Hematopoietic multipotent progenitor cell treated with erythropoietin and hydrocortisone succinate and interleukin-3 and kit ligand, for 17 days (in vitro differentiated cells): ENCODE data around the gene KIF20B.
"Not testable (repeated sequence)": the region's sequence is repeated elsewhere in the genome, so short reads cannot be mapped to it uniquely, and the experiment has no call there.

ENCODE experiments used
- DNase-seq: peaks from one replicate; pipeline ENCODE4 v3.0.0-alpha.2; 2015; ENCODE audit warnings: low spot score

The KIF20B gene

DNA sequence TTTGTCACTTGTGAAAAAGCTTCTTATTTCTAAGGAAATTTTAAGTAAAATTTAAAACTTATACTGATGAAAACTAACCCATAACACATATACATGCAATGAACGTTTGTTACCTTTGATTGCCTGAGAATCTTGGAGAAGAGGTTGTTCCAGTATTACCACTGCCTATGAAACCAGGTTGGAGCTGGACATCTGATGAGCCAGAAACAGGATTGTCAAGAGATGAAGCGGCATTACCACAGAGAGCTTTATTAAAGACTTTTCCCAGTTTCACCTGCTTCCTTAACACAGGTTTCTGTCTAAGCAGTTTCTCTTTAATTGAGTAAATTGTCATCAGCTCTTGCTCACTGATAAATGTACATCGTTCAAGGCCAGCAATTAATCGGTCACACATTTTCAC lies 9.0 kb upstream of the KIF20B start:
- DNase-seq, result no peak

DNA sequence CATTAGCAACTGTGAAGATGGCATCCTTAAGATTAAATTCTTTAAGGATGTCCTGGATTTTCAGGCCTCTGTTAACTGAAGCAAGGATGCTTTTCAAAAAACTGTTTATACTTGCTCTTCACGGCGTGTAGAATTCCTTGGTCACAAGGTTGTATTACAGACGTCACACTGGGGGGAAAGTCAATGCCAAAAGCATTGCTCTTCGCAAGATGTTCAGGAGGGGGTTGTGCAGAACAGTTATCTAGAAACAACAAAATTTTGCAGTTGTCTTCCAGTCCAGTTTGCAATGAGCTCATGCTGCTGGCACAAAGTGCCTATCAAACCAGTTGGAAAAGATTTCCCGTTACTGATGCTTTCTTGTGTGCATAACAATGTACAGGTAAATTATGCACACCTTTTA lies 8.2 kb upstream of the KIF20B start:
- no peak for DNase-seq

DNA sequence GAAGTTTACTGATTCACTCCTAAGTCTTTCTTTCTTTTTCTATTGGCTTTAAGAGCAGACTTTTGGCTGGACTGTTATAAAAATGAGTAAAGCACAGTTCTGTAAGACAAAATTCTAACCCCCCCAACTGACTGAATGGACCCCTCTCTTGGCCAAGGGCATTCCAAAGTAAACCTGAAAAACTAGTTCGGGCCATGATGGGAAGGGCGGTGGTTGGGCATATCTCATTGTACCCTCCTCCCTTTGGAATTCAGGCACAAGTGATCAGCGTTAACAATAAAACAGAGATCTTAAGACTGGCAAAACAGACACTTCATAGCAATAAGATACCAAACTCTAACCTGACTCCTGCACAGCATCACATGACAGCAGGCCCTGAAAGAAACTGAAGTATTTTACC lies 6.1 kb upstream of the KIF20B start:
- no peak for DNase-seq

DNA sequence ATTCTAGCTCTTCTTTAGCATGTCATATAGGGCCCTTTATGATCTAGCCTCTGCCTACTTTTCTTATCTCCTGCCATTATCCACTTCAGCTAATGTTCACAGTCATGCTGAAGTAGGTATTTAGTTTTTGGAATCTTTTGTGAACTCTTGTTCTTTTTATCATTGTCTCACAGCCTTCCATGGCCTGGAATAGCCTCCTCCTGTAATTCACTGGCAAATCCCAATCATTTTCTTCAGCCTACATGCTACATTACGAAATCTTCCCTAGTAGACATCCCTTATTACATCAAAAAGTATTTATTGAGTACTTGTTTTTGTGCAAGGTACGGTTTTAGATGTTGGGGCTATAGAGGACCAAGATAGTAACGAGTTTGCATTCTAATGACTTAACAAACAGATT lies 3.4 kb upstream of the KIF20B start:
- no peak for DNase-seq

DNA sequence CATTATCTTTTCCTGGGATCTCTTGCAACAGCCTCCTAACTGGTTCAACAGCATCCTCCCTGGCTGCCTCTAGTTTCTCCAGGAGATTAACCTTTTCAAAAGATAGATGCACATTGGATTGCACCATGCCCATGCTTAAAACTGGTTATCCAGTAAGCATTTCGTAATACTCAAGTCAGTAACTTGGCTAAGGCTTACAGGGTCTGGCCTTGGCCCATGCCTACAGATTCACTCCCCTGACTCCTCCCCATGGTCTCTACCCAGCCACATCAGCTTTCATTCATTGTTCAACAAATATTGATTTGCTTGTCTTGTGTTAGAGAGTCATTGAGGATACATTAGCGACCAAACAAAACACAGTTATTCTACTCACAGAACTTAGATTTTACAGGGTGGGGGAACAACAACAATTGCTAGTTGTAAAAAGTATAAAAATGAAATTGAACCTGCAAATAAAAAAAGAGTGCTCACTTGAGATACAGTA lies 1.8 kb upstream of the KIF20B start:
- DNase-seq, result no peak

DNA sequence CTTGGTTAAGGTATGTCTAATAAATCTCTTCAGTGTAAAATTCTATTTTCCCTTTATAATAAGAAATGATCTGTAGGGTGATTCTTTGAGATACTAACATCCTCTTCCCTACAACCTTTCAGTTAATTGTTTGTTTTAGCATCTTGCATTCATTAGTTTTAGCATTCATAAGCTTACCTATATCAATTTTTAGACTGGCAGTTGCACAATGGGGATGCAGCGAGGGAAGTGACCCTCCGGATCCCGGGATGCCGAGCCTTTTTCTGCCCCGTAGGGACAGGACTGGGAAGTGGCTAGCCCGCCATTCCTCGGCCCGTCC lies 508 bp upstream of the KIF20B start:
- DNase-seq, result no peak

DNA sequence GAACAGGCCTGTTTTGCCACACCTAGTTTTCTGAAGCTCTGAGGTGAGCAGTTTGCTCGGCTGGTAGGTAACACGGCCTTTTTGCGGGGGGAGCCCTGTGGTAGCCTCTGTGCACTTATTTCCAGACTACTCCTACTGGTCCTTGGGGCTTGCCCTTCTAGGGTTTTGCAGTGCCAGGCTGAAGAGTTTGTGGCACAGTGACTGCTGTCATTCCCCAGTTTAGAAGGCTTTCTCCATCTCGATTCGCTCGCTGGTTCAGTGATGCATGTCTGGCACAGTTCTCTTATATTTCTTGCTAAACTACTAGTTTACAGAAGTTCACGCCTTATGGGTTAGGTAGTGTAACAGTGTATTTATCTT lies 711 bp downstream of the KIF20B start:
- DNase-seq, result peak; percentile 14

DNA sequence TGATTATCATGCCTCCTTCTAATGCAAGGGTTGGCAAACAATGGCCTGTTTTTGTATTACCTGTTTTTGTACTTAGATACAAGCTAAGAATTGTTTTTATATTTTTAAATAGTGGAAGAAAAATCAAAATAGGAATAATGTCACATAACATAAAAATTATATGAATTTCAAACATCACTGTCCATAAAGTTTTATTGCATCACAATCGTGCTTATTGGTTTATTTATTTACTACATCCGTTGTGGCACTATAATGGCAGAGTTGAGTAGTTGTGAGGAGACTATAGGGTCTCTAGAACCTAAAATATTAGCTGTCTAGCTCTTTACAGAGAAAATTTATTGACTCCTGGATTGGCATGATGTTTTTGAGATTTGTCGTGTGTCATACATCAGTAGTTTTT lies 4.1 kb downstream of the KIF20B start:
- no peak for DNase-seq

DNA sequence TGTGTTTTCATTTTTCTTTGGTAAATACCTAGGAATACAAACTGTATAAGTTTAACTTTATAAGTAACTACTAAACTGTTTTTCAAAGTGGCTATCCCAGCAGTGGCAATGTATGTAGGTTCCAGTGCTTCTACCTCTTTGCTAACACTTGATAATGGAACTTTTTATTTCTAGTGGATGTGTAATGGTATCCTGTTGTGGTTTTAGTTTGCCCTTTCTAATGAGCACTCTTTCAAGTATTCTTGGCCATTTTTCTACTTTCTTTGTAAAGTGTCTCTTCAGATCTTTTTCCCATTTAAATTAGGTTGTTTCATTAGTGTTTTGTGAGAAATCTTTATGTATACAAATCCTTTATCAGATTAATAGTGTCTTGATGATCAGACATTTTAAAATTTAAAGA lies 4.6 kb downstream of the KIF20B start:
- DNase-seq, result no peak

DNA sequence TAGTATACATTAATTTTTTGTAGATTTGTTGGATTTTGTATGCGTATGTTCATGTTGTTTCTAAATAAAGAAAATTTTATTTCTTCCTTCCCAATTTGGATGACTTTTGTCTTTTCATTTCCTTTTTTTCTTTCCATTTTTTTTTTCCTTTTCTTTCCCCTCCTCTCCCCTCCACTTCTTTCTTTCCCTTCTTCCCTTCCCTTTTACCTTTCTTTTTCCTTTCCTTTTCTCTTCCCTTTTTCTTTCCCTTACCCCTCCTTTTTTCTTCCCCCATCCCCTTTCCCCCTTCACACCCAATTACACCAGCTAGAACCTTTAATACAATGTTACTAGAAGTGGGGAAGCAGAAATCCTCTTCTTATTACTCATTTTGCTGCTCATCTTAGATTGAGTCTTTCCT lies 6.0 kb downstream of the KIF20B start:
- no peak for DNase-seq

DNA sequence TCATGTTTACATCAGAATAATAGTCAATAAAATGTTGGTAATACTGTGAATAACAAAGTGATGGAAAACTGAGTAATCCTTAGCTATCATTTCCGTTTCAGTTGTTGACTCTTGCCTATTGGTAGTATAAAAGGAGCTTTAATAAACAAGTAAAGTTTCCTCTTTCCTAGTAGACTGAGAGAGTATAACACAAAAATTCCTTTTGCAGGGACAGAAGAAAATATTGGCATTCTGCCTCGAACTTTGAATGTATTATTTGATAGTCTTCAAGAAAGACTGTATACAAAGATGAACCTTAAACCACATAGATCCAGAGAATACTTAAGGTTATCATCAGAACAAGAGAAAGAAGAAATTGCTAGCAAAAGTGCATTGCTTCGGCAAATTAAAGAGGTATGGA lies 9.4 kb downstream of the KIF20B start:
- no peak for DNase-seq

DNA sequence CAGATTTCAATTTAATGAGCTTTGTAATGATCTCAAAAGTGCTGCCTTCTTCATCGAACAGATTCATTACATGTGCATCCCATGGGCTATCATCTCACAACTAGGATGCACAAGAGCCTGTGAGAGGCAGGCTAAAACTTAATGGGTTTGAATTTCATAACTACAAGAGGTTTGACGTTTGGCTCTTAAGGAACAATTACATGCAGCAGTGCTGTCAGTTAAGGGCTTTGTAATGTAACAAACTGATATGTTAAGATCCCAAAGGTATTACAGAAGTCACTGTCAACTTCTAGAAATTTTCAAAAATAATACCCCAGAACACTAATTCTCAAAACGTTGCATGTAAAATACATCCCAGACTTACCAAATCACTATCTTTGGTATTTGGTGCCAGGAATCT lies 33.2 kb downstream of the KIF20B start:
- no peak for DNase-seq

DNA sequence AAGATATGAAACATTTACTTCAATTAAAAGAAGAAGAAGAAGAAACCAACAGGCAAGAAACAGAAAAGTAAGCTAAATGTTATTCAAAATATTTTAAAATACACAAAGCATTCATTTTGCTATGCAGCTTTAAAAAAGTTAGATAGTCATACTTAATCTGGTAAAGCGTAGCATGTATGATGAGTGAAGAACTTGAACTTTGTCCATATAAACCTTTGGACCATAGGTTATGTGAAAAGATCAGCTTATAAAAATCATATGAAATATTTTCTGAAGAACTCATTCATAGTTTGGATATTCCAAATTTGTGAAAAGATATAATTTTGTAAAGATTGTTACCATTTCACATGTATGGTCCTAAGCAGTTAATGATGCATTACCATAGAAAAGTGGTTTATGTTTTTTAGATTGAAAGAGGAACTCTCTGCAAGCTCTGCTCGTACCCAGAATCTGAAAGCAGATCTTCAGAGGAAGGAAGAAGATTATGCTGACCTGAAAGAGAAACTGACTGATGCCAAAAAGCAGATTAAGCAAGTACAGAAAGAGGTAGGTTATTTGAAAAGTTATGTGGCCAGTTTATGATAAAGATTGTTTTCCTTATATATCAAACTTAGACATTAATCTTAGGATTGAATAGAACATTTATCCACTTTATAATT lies 37.3 kb downstream of the KIF20B start:
- no peak for DNase-seq

DNA sequence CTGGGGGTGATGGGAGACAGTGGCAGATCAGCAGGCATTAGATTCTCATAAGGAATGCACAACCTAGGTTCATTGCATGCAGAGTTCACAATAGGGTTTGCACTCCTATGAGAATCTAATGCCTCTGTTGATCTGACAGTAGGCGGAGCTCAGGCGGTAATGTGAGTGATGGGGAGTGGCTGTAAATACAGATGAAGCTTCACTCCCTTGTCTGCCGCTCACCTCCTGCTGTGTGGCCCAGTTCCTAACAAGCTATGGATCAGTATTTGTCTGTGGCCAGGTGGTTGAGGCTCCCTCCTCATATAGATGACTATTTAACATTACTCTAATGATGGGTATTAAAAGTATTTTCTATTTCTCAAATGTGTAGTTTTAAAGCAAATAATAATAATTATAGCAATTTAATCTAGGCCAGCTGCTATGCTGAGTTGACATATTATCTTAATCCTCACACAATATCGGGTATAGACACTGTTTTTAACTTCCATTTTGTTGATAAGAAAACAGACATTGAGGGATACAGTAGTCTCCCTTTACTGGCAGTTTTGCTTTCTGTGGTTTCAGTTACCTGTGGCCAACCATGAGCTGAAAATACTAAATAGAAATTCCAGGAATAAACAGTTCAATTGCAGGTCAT lies 39.9 kb downstream of the KIF20B start:
- DNase-seq, result no peak

DNA sequence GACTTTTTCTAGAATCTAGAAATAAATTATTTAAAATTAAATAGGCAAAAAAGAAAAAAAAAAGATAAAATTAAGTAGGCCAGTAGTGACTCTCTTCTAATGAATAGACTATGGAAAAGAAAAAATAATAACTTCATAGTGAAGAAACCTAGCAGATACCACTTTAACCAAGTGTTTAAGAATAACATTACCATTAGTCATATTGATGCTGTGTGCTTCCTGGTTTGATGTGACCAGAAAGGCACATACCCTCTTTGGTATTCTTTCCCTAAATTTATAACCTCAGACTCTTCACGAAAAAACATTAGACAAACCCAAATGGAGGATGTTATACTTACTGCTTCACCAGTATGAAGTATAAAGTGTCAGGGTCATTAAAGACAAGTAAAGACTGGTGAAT lies 42.6 kb downstream of the KIF20B start:
- DNase-seq, result no peak

DNA sequence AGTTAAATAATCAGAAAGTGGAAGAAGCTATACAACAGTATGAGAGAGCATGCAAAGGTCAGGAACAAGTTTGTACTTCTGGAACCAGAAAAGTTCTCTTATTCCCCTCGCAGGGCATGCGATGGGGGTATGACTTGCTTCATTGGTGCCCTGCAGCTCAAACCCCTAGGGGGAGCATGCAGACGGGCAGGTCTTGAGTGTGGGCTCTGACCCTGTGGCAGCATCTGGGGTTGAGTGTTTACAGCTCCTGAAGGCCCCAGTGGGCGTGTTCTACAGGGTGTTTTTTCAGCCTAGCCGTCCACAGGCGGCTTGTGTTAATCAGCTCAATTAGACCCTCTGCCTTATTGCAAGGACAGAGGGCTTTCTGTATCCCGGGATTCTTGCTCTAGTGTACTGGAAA lies 44.5 kb downstream of the KIF20B start:
- no peak for DNase-seq

DNA sequence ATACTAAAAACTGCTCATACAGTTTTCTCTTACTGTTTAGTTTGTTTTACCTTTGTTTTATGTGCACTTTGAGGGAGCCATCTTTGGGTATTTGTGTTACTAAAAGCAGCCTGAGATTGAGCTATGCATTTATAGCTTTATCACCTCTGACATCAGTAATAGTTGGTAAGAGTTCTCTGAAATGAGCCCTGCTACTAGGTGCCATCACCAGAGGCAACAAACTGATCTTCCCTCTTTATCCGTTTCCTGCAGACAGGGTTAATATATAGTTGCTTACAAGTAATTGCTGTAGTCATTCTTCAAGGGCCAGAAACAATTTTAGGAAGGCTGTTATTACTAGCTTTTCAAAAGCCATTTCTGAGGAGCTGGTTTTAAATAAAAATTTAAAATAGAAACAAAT lies 49.1 kb downstream of the KIF20B start:
- DNase-seq, result no peak

DNA sequence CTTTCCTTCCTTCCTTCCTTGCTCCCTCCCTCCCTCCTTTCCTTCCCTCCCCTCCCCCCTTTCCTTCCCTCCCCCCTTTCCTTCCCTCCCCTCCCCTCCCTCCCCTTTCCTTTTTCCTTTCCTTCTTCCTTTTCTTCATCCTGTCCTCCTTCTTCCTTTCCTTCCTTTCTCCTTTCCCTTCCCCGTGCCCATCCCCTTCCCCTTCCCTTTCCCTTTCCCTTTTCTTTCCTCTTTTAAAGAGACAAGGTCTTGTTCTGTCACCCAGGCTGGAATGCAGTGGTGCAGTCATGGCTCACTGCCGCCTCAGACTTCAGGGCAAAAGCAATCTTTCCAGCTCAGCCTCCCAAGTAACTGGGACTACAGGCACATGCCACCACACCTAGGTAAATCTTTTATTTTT lies 54.0 kb downstream of the KIF20B start:
- no peak for DNase-seq

DNA sequence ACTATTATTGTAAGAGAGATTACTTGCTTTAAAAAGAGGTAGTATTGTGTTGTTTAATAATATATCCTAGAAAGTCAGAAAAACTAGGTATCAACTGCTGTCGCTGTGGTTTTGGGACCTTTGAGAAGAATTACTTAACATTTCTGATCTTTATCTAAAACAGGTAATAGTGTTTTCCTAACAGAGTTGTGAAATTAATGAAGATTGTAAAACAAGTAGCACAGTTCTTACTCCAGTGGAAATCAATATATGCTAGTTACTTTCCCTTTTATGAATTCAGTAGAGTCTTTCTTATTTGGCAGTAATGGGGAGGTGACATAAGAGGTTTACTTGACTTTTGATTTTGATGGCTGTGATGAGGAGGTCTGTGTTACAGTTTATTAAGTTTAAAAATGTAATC lies 58.1 kb downstream of the KIF20B start:
- no peak for DNase-seq

DNA sequence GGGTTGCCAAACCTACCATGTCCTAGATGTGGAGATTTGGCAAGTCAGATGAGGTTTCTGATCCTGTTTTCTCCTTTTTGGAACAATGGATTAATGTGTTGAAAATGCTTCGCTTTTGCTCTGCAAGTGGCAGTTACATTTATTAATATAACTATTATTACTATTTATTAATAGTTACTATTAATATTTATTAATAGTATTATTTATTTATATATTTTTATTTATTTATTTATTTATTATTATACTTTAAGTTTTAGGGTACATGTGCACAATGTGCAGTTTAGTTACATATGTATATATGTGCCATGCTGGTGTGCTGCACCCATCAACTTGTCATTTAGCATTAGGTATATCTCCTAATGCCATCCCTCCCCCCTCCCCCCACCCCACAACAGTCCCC lies 62.3 kb downstream of the KIF20B start:
- DNase-seq, result not testable (repeated sequence)

DNA sequence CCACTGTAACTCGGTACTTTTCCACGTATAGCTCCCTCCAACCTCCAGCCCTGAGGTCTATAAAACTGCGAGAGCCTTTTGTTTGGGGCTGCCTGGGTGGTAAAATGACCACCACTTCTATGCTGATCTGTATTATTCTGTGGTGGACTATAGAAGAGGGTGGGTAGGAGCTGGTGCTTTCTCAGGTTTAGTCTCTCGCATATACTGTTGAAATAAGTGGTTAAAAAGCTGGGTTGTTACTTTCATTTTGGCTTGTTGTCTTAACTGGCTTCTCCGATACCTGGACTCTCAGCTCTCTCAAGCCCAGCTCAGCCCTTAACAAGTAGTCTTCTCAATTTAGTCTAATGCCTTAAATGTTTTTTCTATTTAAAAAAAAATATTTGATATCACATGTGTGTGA lies 70.3 kb downstream of the KIF20B start:
- DNase-seq, result no peak

DNA sequence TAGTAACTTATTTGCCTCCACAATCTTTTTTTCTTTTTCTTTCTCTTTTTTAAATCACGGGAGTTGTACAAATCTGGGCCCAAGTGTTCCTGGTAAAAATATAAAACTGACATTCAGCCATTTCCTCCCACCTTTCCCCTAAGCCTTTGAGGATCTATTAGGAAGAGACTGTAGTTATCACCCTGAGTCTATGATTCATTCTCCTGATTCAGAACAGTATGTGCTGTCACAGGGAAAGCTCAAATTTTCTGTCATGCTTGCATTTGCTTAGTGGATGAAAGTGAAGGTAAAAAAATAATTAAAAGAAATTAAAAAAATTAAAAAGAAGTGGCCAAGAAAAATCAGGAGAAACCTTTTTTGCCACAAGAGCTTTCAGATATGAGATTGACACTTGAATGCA lies 71.7 kb downstream of the KIF20B start:
- no peak for DNase-seq

DNA sequence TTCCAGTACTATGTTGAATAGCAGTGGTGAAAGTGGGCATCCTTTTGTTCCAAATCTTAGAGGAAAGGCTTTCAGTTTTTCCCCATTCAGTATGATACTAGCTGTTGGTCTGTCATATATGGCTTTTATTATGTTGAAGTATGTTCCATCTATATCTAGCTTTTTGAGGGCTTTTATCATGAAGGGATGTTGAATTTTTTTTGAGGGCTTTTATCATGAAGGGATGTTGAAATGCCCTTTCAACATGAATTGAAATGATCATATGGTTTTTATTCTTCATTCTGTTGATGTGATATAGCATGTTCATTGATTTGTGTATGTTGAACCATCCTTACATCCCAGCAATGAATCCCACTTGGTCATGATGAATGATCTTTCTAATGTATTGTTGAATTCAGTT lies 75.3 kb downstream of the KIF20B start:
- no peak for DNase-seq

DNA sequence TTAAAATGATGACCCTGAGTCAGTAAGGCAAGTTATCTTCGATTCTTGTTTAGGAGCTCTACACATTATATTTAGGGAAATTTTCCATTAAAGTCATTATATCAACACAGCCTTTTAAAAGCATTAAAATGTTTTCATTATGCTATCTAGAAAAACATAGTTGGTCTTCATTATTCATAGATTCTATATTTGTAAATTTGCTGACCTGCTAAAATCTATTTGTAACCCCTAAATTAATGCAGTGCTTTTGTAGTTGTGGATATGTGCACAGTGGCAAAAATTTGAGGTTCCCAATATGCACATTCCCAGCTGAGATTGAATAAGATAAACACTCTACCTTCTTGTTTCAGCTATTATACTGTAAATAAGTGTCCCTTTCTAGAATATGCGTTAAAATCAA lies 81.1 kb downstream of the KIF20B start:
- DNase-seq, result no peak

DNA sequence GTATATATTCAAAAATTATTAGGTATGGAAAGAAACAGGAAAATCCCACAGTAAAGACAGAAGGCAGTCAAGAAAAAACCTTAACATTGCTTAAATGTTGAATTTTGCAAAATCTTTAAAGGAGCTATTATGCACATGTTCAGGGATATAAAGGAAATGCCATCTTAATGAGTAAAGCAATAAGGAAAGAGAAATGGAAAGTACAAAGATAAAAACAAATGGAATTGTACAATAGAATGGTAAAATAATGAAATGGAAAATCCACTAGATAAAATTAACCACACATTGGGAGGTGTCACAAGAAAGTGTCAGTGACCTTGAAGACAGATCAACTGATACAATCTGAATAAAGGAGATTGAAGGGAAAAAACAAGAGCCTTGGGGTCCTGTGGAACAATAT lies 82.0 kb downstream of the KIF20B start:
- DNase-seq, result no peak
